NB4 (cell line): Measurements from ENCODE around the gene METAP2.

Experiments used
- DNase-seq: peaks from one replicate; pipeline ENCODE4 v3.0.0; 2010; ENCODE audit warnings: low read depth
- H3K4me3 ChIP-seq: one replicate; pipeline ENCODE4 v1.5.1; 2011; ENCODE audit warnings: mild to moderate bottlenecking, low read depth, low read length, moderate library complexity
- MYC ChIP-seq: IDR thresholded peaks from 2 replicates; pipeline ENCODE4 v1.6.1; 2011; ENCODE audit warnings: low read depth, low read length
- POLR2A ChIP-seq: IDR thresholded peaks from 2 replicates; pipeline ENCODE4 v1.6.1; 2011; ENCODE audit warnings: mild to moderate bottlenecking; ENCODE audit not compliant: insufficient read length; ENCODE audit errors: extremely low read depth
- TF ChIP-seq, protein P1 (sequence below): IDR thresholded peaks from 2 replicates; pipeline ENCODE4 v1.6.1; 2011; ENCODE audit warnings: low read depth, low read length
- TF ChIP-seq, protein P2 (sequence below): IDR thresholded peaks from one replicate; pipeline ENCODE4 v1.5.1; 2012; ENCODE audit warnings: low read depth, low read length

Gene METAP2

DNA sequence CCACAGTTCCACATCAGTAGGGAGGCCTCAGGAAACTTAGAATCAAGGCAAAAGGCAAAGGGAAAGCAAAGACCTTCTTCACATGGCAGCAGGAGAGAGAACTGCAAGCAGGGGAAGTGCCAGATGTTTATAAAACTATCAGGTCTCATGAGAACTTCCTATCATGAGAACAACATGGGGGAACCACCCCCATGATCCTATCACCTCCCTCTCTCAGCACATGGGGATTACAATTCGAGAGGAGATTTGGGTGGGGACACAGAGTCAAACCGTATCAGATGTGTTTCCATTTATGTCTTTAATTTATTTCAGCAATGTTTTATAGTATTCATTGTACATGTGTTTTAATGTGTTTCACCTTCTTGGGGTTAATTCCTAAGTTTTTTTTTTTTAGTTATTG, 25.8 kb downstream of the METAP2 start:
- no peak for DNase-seq
- TF ChIP-seq MYC = no peak
- TF ChIP-seq, protein P1, sequence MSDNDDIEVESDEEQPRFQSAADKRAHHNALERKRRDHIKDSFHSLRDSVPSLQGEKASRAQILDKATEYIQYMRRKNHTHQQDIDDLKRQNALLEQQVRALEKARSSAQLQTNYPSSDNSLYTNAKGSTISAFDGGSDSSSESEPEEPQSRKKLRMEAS = no peak
- TF ChIP-seq POLR2A = no peak
- TF ChIP-seq, protein P2, sequence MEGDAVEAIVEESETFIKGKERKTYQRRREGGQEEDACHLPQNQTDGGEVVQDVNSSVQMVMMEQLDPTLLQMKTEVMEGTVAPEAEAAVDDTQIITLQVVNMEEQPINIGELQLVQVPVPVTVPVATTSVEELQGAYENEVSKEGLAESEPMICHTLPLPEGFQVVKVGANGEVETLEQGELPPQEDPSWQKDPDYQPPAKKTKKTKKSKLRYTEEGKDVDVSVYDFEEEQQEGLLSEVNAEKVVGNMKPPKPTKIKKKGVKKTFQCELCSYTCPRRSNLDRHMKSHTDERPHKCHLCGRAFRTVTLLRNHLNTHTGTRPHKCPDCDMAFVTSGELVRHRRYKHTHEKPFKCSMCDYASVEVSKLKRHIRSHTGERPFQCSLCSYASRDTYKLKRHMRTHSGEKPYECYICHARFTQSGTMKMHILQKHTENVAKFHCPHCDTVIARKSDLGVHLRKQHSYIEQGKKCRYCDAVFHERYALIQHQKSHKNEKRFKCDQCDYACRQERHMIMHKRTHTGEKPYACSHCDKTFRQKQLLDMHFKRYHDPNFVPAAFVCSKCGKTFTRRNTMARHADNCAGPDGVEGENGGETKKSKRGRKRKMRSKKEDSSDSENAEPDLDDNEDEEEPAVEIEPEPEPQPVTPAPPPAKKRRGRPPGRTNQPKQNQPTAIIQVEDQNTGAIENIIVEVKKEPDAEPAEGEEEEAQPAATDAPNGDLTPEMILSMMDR = no peak
- no peak overlapping the region for H3K4me3 ChIP-seq

DNA sequence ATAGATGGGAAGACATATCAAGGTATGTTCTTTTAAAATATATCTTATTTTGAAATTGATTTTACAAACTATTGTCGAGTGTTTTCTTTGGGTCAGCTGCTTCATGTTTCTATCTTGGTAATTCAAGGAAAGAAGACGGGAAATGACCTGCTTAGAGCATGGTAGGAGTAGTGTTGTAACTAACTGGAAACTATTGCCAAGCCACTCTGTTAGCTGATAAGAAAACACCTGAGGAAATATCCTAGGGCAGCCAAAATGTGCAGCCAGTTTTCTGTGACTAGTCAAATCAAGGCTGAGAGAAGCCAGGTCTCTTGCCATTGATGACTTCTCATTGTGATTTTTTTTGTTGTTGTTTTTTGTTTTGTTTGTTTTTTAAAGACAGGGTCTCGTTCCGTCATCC, 30.2 kb downstream of the METAP2 start:
- TF ChIP-seq, protein P1 = no peak
- TF ChIP-seq, protein P2 = no peak
- TF ChIP-seq POLR2A = no peak
- no peak for TF ChIP-seq MYC
- no peak for DNase-seq
- H3K4me3 ChIP-seq = no peak overlapping the region

- TF ChIP-seq, protein P2 = no peak
- TF ChIP-seq, protein P1 = no peak
- no peak for TF ChIP-seq POLR2A
- TF ChIP-seq MYC = no peak
- no peak overlapping the region for H3K4me3 ChIP-seq
- no peak for DNase-seq
Observed at GRCh38 chr12:95505039-95505438, 31.1 kb downstream of the METAP2 start.

DNA sequence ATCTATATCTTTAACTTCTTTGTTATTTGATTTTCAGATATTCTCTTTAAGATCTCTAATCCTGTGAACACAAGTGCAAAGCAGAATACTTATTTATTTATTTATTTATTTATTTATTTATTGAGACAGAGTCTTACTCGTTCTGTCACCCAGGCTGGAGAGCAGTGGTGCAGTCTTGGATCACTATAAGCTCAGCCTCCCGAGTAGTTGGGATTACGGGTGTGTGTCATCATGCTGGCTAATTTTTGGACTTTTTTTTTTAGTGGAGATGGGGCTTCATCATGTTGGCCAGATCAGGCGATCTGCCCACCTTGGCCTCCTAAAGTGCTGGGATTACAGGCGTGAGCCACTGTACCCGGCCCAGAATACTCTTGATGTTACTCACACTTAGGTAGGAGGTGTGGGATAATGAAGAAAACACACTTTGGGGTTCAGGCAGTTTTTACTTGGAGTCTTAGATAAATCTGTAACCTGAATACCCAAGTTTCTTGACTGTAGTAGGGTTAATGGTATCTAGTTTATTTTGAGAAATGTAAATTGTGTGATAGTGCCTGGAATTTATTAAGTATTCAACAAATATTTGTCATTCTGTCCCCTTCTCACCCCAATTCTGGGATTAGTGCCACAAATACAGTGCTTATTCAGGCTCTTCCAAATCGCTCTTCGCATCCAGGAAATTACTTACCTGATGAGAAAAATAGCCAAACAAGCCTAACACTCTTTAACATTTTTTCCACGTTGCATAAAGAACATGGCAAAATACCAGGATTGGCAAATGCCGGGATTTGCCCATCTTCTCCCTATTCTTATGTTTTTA, 33.0 kb downstream of the METAP2 start:
- DNase-seq = no peak
- TF ChIP-seq POLR2A = no peak
- TF ChIP-seq, protein P2 = no peak
- TF ChIP-seq, protein P1 = no peak
- TF ChIP-seq MYC = no peak

GRCh38 chr12:95509300-95509699, 35.3 kb downstream of the METAP2 start:
- TF ChIP-seq, protein P2 = no peak
- no peak for TF ChIP-seq MYC
- TF ChIP-seq POLR2A = no peak
- DNase-seq = no peak
- H3K4me3 ChIP-seq = no peak overlapping the region

More for the DNA sequence above, 33.0 kb downstream of the METAP2 start:
- no peak overlapping the region for H3K4me3 ChIP-seq

- no peak overlapping the region for H3K4me3 ChIP-seq
- TF ChIP-seq POLR2A (no peak), MYC (no peak)
- TF ChIP-seq, protein P2 = no peak
- TF ChIP-seq, protein P1 = no peak
- DNase-seq = no peak
Observed at GRCh38 chr12:95511977-95512376, 38.0 kb downstream of the METAP2 start.
